Hematopoietic multipotent progenitor cell (in vitro differentiated cells): Measurements from ENCODE around the gene NLK. TPM values are rescaled to one million over a fixed set of nuclear protein-coding genes. Genes with fewer than 3 reads are reported as not detected.

Experiments used
- small RNA-seq: library from RNA; depleted of rRNA; stranded (forward); fragments of <200 nt; gene quantifications from one replicate; pipeline ENCODE3, GENCODE V24; 2012
- total RNA-seq: library from RNA; depleted of rRNA; stranded (reverse); fragments of >200 nt; gene quantifications from one replicate; pipeline ENCODE4 v1.2.3, GENCODE V29; 2012

The NLK gene
- total RNA-seq, 1 donor = 45.8 TPM

Small RNA genes within 50 kb of the gene (small RNA-seq; reads per million reads assigned to genes)
- gene RF00006 (not detected), gene RF00156 (not detected), gene RF00601 (not detected), gene RPS29P22 (not detected)

Other genes starting within 250 kb of the NLK start
- gene NOS2, start 242.1 kb upstream of the NLK start, total RNA-seq = under 0.01 TPM
- 16.4 TPM for gene LYRM9, start 149.3 kb upstream of the NLK start, total RNA-seq